NCI-H2227 (cell line): ENCODE data around the gene CCDC141.

Experiments
- DNase-seq: peaks from one replicate; lab custom pipeline; 2025; ENCODE audit not compliant: unreplicated experiment; lab: John Stamatoyannopoulos, UW

CCDC141 gene

DNA sequence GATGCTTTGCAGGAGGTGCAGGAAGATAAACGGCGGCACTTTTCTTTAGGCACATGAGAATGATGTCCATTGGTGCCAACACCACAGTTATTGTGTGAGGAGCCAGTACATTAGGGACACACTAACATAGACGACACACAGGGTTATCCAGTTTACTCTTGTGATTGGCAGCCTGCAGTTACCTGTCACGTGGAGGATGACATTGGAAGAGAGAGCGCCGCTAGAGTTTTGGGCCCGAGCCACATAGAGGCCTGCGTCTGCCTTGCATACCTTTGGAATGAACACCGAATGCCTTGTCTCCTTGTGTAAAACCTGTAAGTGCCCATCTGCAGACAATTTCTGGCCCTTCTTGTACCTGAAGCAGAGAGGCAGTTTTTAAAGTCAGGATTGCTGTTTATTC, 215.9 kb downstream of the CCDC141 start:
- no peak for DNase-seq

DNA sequence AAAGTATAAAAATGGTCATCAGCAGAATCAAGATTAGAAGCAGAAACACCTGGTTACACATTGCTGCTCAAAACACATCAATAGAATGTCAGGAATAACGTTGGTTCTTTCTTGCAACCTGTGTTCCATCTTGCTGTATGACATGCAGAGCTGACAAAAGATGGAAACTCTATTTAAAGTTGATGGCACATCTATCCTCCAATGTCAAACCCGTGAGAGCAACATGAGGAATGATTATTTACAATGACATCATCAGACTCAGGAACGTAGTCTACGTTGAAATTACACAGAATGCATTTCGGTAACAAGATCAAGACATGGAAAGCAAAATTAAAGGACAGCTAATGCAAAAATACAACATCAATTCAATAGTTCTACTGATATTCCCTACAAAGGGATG, 216.6 kb downstream of the CCDC141 start:
- DNase-seq = no peak

DNA sequence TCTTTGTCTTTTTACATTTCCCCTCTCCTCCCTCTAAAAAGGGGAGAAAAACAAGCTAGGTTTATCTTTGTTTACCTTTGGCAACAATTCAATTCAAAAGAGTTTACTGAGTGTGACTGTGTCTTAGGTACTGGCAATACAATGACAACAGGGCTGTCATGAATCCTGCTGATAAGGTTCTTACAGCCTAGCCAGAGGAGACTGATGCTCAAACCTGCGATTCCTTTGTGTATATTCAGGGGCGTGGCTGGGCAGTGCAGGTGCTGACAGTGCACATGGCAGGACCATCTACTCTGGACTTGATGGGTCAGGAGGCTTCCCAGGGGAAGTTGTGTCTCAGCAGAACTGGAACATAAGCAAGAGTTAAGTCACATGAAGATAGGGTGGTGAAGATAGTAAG, 219.5 kb downstream of the CCDC141 start:
- peak; percentile 57 for DNase-seq

DNA sequence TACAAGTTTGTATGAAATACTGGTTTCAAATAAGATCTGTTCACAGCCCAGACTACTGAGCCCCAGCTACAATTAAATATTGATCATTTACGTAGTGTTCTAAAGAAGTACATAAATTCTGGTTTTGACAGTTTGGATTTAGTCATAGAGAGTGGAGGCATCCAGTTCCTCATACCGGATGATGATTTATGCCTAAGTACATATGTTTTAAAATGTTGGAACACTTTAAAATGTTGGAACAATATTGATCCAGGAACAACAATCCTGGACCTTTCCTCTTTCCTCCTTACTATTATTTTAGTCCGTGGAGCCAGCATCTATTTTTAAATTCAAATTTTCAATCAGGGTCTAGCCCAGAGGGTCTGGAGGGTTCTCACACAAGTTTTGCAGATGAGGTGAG, 220.0 kb downstream of the CCDC141 start:
- DNase-seq = no peak

DNA sequence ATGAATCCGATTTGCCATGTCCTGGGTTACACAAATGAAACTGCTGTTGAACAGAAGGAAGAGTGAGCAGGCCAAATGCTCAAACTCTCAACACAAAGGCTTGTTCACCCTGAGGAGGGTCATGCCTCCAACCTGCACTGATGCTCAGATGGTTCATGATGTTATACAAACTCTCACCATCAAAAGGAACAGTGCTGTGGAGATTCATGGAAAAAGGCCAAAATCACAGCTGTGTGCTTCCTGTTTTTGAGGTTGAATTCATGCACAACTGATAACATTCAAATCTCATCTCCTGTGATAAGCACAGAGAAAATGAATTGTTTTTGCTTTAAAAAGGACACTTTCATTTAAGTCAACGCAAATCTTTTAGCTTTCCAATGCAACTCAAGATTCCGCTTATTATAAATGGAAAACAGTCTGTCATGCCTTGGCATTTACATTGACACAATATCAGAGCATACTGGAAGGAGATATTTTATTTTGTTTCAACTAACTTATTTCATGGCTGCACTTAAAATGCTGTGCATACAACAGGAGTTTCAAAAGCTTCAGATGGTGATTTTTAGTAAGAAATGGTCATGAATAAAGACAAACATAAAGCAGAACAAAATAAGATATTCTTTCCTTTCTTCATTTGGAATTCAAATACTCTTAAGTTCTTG, 220.5 kb downstream of the CCDC141 start:
- DNase-seq = peak; percentile 46

DNA sequence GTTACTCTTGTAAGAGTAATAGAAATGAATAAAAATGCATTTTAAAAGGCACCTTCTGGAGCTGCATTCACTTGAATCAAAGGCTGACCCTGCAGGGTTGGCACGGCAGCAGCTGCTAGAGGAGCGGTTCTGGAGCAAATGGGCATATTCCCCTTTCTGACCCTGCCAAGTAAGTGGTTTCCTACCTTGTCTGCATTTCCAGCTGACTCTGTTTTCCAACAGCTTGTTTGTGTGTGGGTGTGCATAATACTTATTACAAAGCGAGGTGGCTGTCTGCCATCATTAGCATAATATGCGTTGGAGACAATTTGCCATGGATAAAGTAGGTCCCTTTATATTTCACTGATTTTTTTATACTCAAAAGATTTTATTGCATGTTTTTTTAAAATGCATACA, 221.5 kb downstream of the CCDC141 start:
- DNase-seq = peak; percentile 42

DNA sequence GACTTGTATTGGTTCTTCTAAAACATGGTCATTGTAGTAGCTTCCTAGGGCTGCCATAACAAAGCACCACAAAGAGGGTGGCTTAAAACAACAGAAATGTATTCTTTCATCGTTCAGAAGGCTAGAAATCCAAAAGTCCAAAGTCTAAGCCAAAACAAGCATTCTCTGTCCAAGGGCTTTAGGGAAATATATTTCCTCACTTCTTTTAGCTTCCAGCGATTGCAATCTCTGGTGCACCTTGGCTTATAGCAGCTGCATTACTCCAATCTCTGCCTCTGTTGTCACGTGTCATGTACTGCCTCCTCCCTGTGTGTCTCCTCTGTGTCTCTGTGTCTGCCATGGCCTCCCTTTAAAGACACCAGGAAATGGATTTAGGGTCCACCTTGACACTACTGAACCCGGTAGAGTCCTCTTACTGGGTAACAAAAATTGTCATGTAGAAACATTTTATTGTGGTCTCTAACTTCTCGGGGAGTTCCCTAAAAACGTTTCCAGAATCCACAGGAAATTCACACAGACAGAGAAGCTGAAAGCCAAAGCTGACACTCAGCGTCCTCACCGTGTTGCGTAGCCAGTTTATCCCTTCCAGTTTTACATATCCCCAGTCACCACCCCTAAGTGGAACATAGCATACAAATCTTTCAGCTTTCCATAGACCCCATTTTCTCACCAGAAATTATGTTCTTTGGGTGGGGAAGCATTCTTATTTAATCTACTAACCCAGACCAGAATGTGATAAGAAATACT, 222.0 kb downstream of the CCDC141 start:
- peak; percentile 62 for DNase-seq

DNA sequence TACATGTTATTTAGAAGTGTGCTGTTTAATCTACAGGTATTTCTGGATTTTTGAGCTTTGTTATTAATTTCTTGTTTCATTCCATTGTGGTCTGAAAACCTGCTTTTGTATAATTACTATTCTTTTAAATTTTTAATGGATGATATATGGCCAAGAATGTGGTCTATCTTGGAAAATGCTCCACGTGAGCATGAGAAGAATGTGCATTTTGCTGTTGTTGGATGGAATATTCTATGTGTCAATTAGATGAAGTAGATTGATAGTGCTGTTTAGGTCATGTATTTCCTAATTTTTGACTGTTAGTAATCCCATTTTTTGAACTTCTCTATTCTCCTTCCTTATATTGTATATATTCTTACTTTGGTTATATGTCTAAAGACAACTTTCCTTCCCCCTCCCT, 222.8 kb downstream of the CCDC141 start:
- DNase-seq = no peak

DNA sequence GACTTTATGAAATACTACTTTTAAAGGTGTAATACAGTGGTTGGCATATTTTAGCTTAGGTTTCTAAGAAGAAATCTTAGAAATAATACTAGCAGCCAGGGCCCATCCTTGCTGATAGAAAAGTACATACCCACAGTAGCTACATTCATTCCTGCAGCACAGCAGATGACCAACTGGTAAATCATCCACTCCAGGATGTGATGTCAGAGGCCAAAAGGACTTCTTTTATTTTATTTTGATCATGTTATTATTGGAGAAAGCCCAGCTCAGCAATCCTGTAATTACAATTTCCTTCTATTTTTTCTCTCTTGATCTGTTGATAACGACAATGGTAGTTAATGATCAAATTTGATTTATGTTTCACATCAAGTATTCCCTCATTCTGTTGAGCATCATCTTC, 224.8 kb downstream of the CCDC141 start:
- no peak for DNase-seq

DNA sequence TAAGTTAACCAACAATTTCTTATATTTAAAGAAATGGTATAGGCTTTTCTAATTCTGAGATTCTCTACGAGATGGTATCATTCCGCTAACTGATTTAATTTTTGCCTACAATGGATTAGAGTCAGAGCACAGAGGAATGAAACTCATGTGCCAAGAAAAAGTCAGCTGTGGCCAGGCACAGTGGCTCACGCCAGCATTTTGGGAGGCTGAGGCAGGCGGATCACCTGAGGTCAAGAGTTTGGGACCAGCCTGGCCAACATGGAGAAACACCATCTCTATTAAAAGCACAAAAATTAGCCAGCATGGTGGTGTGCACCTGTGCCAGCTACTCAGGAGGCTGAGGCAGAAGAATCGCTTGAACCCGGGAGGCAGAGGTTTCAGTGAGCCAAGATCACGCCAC, 225.8 kb downstream of the CCDC141 start:
- no peak for DNase-seq

DNA sequence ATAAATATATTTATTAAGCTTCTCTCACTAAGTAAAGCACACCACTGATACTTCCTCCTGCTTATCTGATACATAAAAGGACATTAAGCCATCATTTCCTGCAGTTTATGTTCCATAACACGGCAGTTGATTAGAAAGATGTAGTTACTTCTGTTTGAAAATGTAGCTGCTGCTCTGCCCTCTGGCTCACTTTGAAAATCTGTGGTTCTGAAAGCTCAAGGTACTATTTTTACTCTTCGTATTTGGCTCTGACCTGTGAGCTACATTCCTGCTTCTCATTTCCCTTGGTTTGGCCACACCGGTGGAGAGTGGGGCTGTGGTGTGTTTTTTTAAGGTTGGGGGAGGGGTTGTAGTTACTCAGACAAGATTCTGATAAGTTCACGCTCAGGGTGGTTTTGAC, 229.9 kb downstream of the CCDC141 start:
- DNase-seq = no peak

DNA sequence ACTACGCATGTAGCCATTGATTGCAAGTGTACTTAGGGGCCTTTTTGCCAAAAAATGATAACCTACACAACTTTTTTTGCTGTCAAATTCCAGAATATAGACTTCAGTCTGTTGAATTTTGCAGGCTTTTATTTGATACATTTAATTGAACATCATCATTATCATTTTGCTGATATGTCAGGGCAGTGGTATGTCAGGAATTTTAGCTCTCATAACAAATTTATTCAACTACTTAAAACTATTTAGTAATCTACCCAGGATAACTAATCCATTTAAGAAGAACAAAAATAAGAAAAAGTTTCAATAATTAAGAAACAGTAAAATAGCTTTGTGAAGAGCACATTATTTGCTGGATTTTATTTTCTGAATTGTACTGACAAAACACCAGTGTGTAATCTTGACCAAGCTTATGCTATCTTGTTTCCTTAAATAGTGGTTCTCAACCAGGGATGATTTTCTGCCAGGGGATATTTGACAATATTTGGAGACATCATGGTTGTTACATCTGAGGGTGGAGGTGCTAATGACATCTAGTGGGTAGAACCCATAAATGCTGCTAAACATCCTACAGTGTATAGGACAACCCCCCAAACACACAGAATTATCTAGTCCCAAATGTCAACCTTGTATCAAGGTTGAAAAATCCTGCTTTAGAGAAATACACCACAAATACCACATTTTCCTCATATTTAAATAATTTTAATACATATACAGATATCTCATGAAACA, 230.6 kb downstream of the CCDC141 start:
- DNase-seq = no peak

DNA sequence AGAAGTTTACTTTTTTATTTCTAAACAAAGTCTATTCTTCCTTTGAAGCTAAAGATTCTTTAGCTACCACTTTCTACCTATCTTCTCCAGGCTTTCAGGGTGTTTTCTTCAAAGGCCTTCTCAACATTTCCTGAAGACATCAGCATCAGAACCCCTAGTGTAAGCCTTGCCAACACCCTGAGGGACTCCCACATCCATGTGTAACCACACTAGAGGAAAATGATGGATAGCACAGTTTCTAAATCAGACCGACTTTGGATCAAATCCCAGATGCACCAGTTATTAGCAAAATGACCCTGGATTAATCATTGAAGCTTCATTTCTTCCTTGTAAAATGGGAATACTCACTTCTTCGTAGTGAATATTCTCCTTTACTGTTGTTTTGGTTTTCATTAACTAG, 238.0 kb downstream of the CCDC141 start:
- no peak for DNase-seq

DNA sequence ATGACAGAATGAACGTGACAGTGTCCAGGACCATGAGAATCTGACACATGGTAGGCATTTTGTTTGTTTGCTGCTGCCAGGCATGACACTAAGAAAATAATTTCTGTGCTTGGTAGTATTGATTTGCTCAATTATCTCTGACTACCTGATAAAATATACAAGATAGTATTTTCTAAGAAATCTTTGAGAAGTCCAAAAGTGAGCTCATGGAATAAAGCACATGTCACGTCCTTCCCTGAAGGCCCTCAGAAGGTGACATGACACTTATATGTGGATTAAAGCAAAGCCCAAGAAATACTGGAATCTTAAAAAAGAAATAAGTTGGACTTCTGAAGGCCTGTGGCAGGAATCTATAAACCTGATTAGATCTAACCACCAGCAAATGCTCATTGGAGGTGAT, 238.9 kb downstream of the CCDC141 start:
- no peak for DNase-seq

DNA sequence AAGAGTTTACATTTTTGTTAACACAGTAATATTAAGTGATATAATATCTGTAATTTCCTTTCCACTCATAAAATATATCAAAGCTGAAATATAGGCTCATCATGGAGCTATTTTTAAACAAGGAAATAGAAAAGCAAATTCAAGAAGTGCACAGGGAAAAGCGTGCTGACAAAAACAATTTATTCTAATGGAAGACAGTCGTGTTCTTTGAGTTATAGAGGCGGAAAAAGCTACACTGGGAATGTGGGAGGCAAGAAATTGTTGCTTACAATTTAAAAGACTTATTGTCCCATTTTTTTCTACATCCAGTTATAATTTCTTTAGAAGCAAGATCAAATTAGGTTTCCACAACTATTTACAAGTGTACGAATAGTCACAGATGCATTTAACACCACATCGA, 239.5 kb downstream of the CCDC141 start:
- no peak for DNase-seq

DNA sequence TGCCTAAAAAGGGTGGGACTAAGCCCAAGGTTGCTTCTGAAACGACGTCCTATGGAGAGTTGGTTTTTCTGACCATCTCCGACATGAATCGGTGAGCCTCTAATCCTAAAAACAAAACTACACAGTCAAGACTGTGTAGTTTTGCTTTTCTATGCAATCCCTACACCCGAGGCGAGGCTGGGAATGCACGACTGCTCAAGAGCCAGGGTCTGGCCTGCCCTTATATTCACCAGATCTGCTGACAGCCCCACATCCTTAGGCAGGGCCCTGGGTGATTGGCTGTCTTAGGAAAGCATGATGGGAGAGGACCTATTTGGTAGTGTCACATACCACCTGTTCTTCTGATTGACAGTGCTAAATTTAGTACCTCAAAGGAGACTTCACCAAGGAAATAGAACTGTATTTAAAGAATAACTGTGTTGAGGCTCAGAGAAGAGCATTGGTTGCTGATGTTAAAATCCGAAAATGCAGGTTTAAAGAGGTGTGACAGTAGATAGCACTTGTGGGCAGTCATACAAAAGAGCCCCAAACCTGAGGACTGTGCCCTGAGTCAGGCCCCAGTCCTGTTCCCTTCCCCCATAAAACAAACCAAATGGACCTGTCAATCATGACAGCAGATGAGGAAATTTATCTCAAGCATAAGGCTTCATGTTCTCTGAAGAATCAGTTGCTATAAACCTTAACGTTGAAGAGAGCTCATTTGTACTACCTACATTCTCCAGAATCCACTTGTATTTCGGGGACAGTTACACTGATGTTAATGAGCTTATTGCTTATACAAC, 242.5 kb downstream of the CCDC141 start, which contains the start of gene TTN:
Gene TTN, minus strand, starts transcription at position 197 of the 782 bp plus-strand sequence. CDS start 2,781 bp downstream, outside the sequence.
- DNase-seq = no peak

DNA sequence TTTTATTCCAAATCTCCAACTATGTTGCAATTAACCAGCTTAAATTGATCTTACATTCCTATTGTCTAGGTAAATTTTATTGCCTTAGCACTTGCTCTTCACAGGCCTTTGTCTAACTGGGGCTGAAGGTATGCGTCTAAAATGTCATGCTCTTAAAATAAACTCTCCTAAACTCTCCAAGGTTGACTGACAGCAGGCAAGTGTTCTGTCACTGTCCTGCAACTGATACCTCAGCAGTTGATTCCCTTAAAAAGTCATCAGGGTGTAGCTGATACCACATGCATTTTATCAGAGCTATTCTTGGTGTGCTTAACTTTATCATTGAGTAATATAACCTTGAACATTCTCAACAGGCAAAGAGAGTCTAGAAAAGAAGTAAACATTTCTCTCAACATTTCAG, 243.4 kb downstream of the CCDC141 start:
- no peak for DNase-seq

DNA sequence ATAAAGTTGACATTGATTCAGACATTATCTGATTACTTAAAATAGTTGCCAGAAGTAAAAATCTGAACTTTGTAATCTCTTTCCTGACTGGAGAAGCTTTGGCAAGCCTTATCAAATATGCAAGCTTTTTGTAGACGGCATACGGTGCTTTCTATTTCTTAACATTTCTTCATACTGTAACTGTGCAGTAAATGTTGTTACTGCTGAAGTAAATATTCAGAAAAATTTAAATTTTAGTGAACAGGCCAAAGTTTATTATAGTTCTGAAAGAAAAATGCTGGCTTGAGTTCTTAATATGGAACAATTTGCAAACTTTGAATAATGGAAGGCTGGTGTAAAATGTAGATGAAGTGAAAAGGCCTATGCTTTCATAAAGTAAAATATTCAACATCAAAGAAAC, 244.5 kb downstream of the CCDC141 start:
- no peak for DNase-seq

DNA sequence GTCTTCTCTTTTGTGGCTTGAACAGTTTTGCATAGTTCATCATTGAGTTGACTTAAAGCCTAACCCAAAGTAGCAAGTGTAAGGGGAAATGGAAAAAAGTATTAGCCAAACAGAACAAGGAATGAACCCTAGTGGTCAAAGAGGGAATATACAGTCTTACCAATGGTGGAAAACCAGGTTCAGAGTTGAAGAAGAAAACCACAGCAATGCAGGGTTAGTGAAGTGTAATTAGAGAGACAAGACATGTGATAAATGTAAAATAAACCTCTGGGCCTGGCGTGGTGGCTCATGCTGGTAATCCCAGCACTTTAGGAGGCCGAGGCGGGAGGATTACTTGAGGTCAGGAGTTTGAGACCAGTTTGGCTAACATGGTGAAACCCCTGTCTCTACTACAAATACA, 245.1 kb downstream of the CCDC141 start:
- no peak for DNase-seq

DNA sequence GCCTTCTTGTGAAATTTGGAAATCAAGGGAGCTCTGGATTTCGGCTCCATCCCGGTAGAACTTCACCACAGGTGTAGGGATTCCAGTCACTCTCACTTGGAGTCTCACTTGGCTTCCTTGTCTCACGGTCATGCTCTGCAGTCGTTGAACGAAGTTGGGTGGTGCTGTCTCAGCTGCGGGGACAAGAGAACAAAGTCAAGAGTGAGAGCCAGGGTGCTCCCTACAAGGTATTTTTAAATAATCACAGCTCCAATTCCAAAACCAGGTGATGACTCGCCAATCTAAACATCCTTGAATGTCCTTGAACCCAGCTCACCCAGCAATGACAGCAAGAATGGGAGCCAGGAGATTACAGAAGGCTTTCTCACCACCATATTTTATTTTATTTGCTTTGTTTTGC, 249.4 kb downstream of the CCDC141 start:
- DNase-seq = no peak

DNA sequence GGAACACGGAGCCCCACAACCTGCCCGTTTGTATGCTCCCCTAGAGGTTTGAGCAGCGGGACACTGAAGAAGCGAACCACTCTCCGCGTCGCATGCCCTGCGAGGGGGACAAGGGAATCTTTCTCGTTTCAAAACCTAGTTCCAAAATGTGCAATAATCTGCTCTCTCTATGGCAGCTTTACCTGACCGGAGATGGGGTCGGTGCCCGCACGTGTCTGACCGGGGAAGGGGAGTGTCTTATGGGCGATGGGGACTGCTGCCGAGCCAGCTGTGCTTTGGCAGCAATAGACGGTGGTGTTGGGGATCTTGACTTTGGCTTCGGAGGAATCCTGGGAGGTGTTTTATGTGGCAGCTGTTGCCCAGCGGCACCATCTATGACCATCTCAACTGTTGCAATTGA, 250.6 kb downstream of the CCDC141 start:
- DNase-seq = no peak
